GM23338 (cell line): ENCODE results near the gene FGF3. TPM values are rescaled to one million over a fixed set of nuclear protein-coding genes. Genes with fewer than 3 reads are reported as not detected.

Experiments
- ATAC-seq: fragments of 200-7000 bp; cut with Tn5 transposase; 3 replicates; pipeline ENCODE4 v1.9.1; 2020
- DNase-seq: peaks from one replicate; pipeline ENCODE4 v3.0.0-alpha.2; 2015; ENCODE audit warnings: low spot score
- H2AFZ ChIP-seq: fragments of 200-600 bp; sonication (generic); 2 replicates; pipeline ENCODE4 v1.8.0; 2016; ENCODE audit warnings: antibody characterized with exemption, mild to moderate bottlenecking, moderate library complexity
- H3F3A ChIP-seq: fragments of 200-600 bp; sonication (generic); replicated peaks from 2 replicates; pipeline ENCODE4 v1.8.0; 2017; ENCODE audit warnings: antibody characterized with exemption, mixed run types, low read depth
- H3K27ac ChIP-seq: fragments of 200-600 bp; sonication (generic); 2 replicates; pipeline ENCODE4 v1.6.1; 2016; ENCODE audit warnings: low read depth
- H3K27me3 ChIP-seq: fragments of 200-600 bp; sonication (generic); 2 replicates; pipeline ENCODE4 v1.8.0; 2016; ENCODE audit warnings: mild to moderate bottlenecking, mixed run types, moderate library complexity; ENCODE audit not compliant: insufficient read depth
- H3K36me3 ChIP-seq: fragments of 200-600 bp; sonication (generic); 2 replicates; pipeline ENCODE4 v1.8.0; 2016; ENCODE audit warnings: mild to moderate bottlenecking; ENCODE audit not compliant: insufficient read depth
- H3K4me1 ChIP-seq: fragments of 200-600 bp; sonication (generic); 2 replicates; pipeline ENCODE4 v1.8.0; 2016; ENCODE audit warnings: mild to moderate bottlenecking, moderate library complexity; ENCODE audit not compliant: insufficient read depth
- H3K4me2 ChIP-seq: fragments of 200-600 bp; sonication (generic); 2 replicates; pipeline ENCODE4 v1.7.1; 2017; ENCODE audit warnings: mixed run types
- H3K4me3 ChIP-seq: fragments of 200-600 bp; sonication (generic); 2 replicates; pipeline ENCODE4 v1.6.1; 2016; ENCODE audit warnings: mixed run types
- H3K79me2 ChIP-seq: fragments of 200-600 bp; sonication (generic); replicated peaks from 2 replicates; pipeline ENCODE4 v1.8.0; 2017; ENCODE audit warnings: mild to moderate bottlenecking; ENCODE audit not compliant: insufficient read depth
- H3K9me2 ChIP-seq: fragments of 200-600 bp; sonication (generic); 2 replicates; pipeline ENCODE4 v1.8.0; 2017; ENCODE audit not compliant: insufficient read depth
- H4K20me1 ChIP-seq: fragments of 200-600 bp; sonication (generic); replicated peaks from 2 replicates; pipeline ENCODE4 v1.8.0; 2017; ENCODE audit warnings: mild to moderate bottlenecking; ENCODE audit not compliant: insufficient read depth
- H3K27ac Mint-ChIP-seq: 2 replicates; pipeline ENCODE4 v1.8.0; 2020; ENCODE audit warnings: inconsistent platforms, mild to moderate bottlenecking, moderate library complexity, mixed read lengths
- H3K27me3 Mint-ChIP-seq: 3 replicates; pipeline ENCODE4 v1.8.0; 2022; ENCODE audit warnings: low read depth, mild to moderate bottlenecking, moderate library complexity, mixed read lengths, inconsistent platforms; ENCODE audit not compliant: insufficient read depth, poor library complexity
- H3K36me3 Mint-ChIP-seq: 3 replicates; pipeline ENCODE4 v1.8.0; 2021; ENCODE audit warnings: low read depth, mild to moderate bottlenecking, inconsistent platforms, moderate library complexity, mixed read lengths
- H3K4me1 Mint-ChIP-seq: 3 replicates; pipeline ENCODE4 v1.8.0; 2020; ENCODE audit warnings: mild to moderate bottlenecking, inconsistent platforms, mixed read lengths
- H3K4me3 Mint-ChIP-seq: 3 replicates; pipeline ENCODE4 v1.8.0; 2021; ENCODE audit warnings: moderate library complexity, mild to moderate bottlenecking, inconsistent platforms, mixed read lengths
- H3K9me3 Mint-ChIP-seq: 3 replicates; pipeline ENCODE4 v1.8.0; 2020; ENCODE audit warnings: moderate library complexity, mild to moderate bottlenecking, inconsistent platforms, mixed read lengths
- CREB1 ChIP-seq: fragments of 250-450 bp; sonication (Bioruptor Pico); IDR thresholded peaks from 2 replicates; pipeline ENCODE4 v1.5.0; 2020; ENCODE audit warnings: low read depth, mild to moderate bottlenecking, moderate library complexity
- CTCF ChIP-seq, 2 experiments: fragments of 200-600 bp in 1 of 2; sonication (generic) in 1 of 2; conservative IDR thresholded peaks; 2 replicates each; pipeline versions ENCODE4 v1.5.1 to v1.6.1; 2016 to 2017; ENCODE audit warnings: antibody characterized with exemption in 2 of 2, low read depth in 2 of 2, mild to moderate bottlenecking in 2 of 2, moderate library complexity in 1 of 2
- EZH2 ChIP-seq: fragments of 200-600 bp; sonication (generic); IDR thresholded peaks from one replicate; pipeline ENCODE4 v1.8.0; 2017; ENCODE audit warnings: antibody characterized with exemption, mild to moderate bottlenecking, low read depth; ENCODE audit not compliant: unreplicated experiment
- EZH2phosphoT487 ChIP-seq: fragments of 200-600 bp; sonication (generic); IDR thresholded peaks from one replicate; pipeline ENCODE4 v1.8.1; 2018; ENCODE audit warnings: antibody characterized with exemption; ENCODE audit not compliant: unreplicated experiment
- JUNB ChIP-seq: IDR thresholded peaks from one replicate; pipeline ENCODE4 v1.6.1; 2016; ENCODE audit warnings: antibody characterized with exemption; ENCODE audit not compliant: unreplicated experiment
- NANOG ChIP-seq: IDR thresholded peaks from 2 replicates; pipeline ENCODE4 v1.6.1; 2016; ENCODE audit warnings: antibody characterized with exemption, borderline replicate concordance
- POLR2AphosphoS5 ChIP-seq: IDR thresholded peaks from 2 replicates; pipeline ENCODE4 v1.6.1; 2016; ENCODE audit warnings: antibody characterized with exemption, low read depth
- STAT1 ChIP-seq: IDR thresholded peaks from one replicate; pipeline ENCODE4 v1.6.1; 2016; ENCODE audit warnings: antibody characterized with exemption; ENCODE audit not compliant: unreplicated experiment
- ZNF114 ChIP-seq: fragments of 250-450 bp; sonication (Bioruptor Pico); IDR thresholded peaks from 2 replicates; pipeline ENCODE4 v1.5.0; 2020; ENCODE audit warnings: mild to moderate bottlenecking, moderate library complexity
- ZNF331 ChIP-seq: fragments of 250-450 bp; sonication (Bioruptor Pico); IDR thresholded peaks from 2 replicates; pipeline ENCODE4 v1.5.0; 2020; ENCODE audit warnings: low read depth, mild to moderate bottlenecking, moderate library complexity
- ZNF462 ChIP-seq: fragments of 250-450 bp; sonication (Bioruptor Pico); IDR thresholded peaks from 2 replicates; pipeline ENCODE4 v1.5.0; 2020; ENCODE audit warnings: mild to moderate bottlenecking, moderate library complexity
- polyA plus RNA-seq: library from polyadenylated mRNA; unstranded; fragments of >200 nt; fragmentation: Nextera tagmentation; extraction: Ambion mirVana; gene quantifications from 2 replicates; pipeline ENCODE4 v1.2.1, GENCODE V29; 2016
- total RNA-seq: library from RNA; depleted of rRNA; stranded (reverse); fragments of >200 nt; shearing (Covaris generic); gene quantifications from 2 replicates; pipeline ENCODE4 v1.2.3, GENCODE V29; 2014
- TF ChIP-seq, protein P1 (sequence below): IDR thresholded peaks from 2 replicates; pipeline ENCODE4 v1.6.1; 2016; ENCODE audit warnings: antibody characterized with exemption
- TF ChIP-seq, protein P2 (sequence below): IDR thresholded peaks from one replicate; pipeline ENCODE4 v1.6.1; 2018; ENCODE audit warnings: antibody characterized with exemption; ENCODE audit not compliant: unreplicated experiment

FGF3 gene
- total and polyA plus RNA-seq, 2 experiments from 2014 or later, result 1.2 TPM; not detected in 1

DNA sequence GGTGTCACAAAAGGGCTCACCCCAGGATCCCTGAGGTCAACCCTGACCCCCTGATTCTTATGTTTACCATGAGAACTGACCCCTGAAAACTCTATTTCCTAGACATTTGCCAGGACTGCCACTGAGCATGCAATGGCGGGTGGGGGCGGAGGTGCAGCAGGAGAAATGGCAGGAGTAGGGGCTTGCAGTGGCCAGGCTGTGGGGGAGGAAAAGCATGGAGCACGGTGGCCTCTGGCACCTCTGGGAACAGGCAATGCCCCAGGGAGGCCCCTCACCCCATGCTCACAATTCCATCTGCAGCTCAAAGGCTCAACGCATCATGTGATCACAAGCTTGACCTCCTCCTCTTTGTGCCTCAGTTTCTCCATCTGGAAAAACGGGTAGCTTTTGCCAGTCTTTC, 46.5 kb upstream of the FGF3 start:
- H3K4me1 ChIP-seq, result no peaks in the 10 kb centered on the region; the same call in 1 of the 2 replicates
- H3K27ac ChIP-seq, result no peak overlapping the region
- Mint-ChIP-seq H3K27ac (no peak overlapping the region), H3K4me1 (peaks cover 23% of the 10 kb centered on the region), H3K36me3 (no peaks in the 10 kb centered on the region), H3K27me3 (peaks cover 9% of the 10 kb centered on the region), H3K9me3 (no peaks in the 10 kb centered on the region), H3K4me3 (no peak overlapping the region)
- DNase-seq (no peak), ATAC-seq (no peak)
- no peak overlapping the region for H2AFZ ChIP-seq
- H3K36me3 ChIP-seq, result no peaks in the 10 kb centered on the region
- no peak overlapping the region for H3K4me3 ChIP-seq
- H4K20me1 ChIP-seq, result no peaks in the 10 kb centered on the region
- no peaks in the 10 kb centered on the region for H3K79me2 ChIP-seq
- TF ChIP-seq ZNF114 (CRISPR knock-in tag) (no peak), EZH2 (no peak), JUNB (no peak), EZH2phosphoT487 (no peak), POLR2AphosphoS5 (no peak), NANOG (no peak), STAT1 (no peak), ZNF331 (CRISPR knock-in tag) (no peak), CTCF (conservative IDR thresholded peaks at IDR 0.05; ENCODE audit: low read depth in 2 of 2) (no peak), CREB1 (CRISPR knock-in tag) (no peak), ZNF462 (no peak)
- TF ChIP-seq, protein P1, sequence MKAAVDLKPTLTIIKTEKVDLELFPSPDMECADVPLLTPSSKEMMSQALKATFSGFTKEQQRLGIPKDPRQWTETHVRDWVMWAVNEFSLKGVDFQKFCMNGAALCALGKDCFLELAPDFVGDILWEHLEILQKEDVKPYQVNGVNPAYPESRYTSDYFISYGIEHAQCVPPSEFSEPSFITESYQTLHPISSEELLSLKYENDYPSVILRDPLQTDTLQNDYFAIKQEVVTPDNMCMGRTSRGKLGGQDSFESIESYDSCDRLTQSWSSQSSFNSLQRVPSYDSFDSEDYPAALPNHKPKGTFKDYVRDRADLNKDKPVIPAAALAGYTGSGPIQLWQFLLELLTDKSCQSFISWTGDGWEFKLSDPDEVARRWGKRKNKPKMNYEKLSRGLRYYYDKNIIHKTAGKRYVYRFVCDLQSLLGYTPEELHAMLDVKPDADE, result no peak
- TF ChIP-seq, protein P2, sequence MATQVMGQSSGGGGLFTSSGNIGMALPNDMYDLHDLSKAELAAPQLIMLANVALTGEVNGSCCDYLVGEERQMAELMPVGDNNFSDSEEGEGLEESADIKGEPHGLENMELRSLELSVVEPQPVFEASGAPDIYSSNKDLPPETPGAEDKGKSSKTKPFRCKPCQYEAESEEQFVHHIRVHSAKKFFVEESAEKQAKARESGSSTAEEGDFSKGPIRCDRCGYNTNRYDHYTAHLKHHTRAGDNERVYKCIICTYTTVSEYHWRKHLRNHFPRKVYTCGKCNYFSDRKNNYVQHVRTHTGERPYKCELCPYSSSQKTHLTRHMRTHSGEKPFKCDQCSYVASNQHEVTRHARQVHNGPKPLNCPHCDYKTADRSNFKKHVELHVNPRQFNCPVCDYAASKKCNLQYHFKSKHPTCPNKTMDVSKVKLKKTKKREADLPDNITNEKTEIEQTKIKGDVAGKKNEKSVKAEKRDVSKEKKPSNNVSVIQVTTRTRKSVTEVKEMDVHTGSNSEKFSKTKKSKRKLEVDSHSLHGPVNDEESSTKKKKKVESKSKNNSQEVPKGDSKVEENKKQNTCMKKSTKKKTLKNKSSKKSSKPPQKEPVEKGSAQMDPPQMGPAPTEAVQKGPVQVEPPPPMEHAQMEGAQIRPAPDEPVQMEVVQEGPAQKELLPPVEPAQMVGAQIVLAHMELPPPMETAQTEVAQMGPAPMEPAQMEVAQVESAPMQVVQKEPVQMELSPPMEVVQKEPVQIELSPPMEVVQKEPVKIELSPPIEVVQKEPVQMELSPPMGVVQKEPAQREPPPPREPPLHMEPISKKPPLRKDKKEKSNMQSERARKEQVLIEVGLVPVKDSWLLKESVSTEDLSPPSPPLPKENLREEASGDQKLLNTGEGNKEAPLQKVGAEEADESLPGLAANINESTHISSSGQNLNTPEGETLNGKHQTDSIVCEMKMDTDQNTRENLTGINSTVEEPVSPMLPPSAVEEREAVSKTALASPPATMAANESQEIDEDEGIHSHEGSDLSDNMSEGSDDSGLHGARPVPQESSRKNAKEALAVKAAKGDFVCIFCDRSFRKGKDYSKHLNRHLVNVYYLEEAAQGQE, result no peak
- no peaks in the 10 kb centered on the region for H3K9me2 ChIP-seq
- no peak overlapping the region for H3K4me2 ChIP-seq
- H3K27me3 ChIP-seq, result no peaks in the 10 kb centered on the region
- 0 out of 2 replicates have a peak, but pooled peaks cover 2% of the 10 kb centered on the region for H3F3A ChIP-seq
